ENCODE results near the gene ARHGEF5.
"Not testable (repeated sequence)": the region's sequence is repeated elsewhere in the genome, so short reads cannot be mapped to it uniquely, and the experiment has no call there.

DNA sequence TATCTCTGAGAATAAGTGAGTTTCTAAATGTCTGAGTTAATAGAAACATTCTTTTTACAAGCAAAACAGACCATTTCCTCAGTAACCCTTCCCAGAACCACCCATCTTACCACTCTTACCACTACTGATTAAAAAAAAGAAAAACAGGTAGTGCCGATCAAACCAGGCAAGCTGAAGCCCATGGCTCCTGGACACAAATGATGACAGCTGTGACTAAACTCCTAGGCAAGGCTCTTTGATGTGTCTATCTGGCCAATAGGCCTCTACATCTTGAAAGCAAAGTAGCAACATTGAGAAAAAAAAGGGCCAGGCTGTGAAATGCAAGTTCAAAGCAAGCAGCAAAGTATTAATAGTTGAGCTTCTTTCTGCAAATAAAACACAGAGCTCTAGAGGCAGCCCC lies 6.6 kb upstream of the ARHGEF5 start:
- TF ChIP-seq, protein P1, sequence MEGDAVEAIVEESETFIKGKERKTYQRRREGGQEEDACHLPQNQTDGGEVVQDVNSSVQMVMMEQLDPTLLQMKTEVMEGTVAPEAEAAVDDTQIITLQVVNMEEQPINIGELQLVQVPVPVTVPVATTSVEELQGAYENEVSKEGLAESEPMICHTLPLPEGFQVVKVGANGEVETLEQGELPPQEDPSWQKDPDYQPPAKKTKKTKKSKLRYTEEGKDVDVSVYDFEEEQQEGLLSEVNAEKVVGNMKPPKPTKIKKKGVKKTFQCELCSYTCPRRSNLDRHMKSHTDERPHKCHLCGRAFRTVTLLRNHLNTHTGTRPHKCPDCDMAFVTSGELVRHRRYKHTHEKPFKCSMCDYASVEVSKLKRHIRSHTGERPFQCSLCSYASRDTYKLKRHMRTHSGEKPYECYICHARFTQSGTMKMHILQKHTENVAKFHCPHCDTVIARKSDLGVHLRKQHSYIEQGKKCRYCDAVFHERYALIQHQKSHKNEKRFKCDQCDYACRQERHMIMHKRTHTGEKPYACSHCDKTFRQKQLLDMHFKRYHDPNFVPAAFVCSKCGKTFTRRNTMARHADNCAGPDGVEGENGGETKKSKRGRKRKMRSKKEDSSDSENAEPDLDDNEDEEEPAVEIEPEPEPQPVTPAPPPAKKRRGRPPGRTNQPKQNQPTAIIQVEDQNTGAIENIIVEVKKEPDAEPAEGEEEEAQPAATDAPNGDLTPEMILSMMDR (IDR thresholded peaks at IDR 0.05) = not testable (repeated sequence)
- not testable (repeated sequence) for TF ChIP-seq POLR2AphosphoS5 (IDR thresholded peaks at IDR 0.05)

Data from prostate gland (tissue), 2 donors.